ENCODE measurements around the gene ZDHHC7. TPM values are rescaled to one million over a fixed set of nuclear protein-coding genes. Genes with fewer than 3 reads are reported as not detected.

Gene ZDHHC7
- total RNA-seq: 24.4 and 26.9 TPM in 2 replicates

- ChIA-PET POLR2A (interaction anchor here (0.6 to 6.1 kb wide), 6 partner anchors 12 to 103 kb away, joined by 3 to 51 read pairs (median 4); partner anchors contain the start of gene KIAA0513), CTCF (interaction anchor here (0.6 to 1.2 kb wide), 4 partner anchors 16 to 824 kb away, joined by 3 read pairs; partner anchors contain the start of gene TAF1C)
- H3K27ac Mint-ChIP-seq: peak within 1 kb of the TSS; percentile 98
- DNase-seq (peak; percentile 80), ATAC-seq (ENCODE audit: low read depth) (peak; percentile 89)
- peaks cover 11% of the 10 kb centered on the region for H3K27me3 Mint-ChIP-seq
- H3K36me3 Mint-ChIP-seq (ENCODE audit: low read depth): peaks cover 14% of the 10 kb centered on the region
- intact Hi-C loops (cut with micrococcal nuclease): loop anchor here (1.0 to 5.0 kb wide), 2 partner anchors 16 to 76 kb away; partner anchors contain the start of gene KIAA0513
- H3K4me1 Mint-ChIP-seq: peaks cover 38% of the 10 kb centered on the region
- no peaks in the 10 kb centered on the region for H3K9me3 Mint-ChIP-seq
- TF ChIP-seq CTCF (IDR thresholded peaks at IDR 0.05): no peak
- H3K4me3 Mint-ChIP-seq: peak within 1 kb of the TSS; percentile 97
Measured at GRCh38 chr16:85010931-85011845, at the start of gene ZDHHC7. ZDHHC7 (minus strand) TSS chr16:85011535; CDS start chr16:84990618, 20,917 bp downstream.

- intact Hi-C loops (cut with micrococcal nuclease): no loop called here
- Mint-ChIP-seq H3K4me1 (peaks cover 42% of the 10 kb centered on the region), H3K27me3 (peaks cover 7% of the 10 kb centered on the region), H3K36me3 (ENCODE audit: low read depth) (no peaks in the 10 kb centered on the region), H3K27ac (no peak overlapping the region), H3K4me3 (no peak overlapping the region), H3K9me3 (no peaks in the 10 kb centered on the region)
- DNase-seq: no peak
- ATAC-seq (ENCODE audit: low read depth): no peak
- ChIA-PET POLR2A (no interaction called here), CTCF (no interaction called here)
- TF ChIP-seq CTCF (IDR thresholded peaks at IDR 0.05): no peak
Measured at GRCh38 chr16:85058909-85059308, 47.6 kb upstream of the ZDHHC7 start.

- CTCF ChIA-PET: no interaction called here
- Mint-ChIP-seq H3K27ac (no peak overlapping the region), H3K4me3 (no peak overlapping the region), H3K4me1 (peaks cover 42% of the 10 kb centered on the region), H3K27me3 (peaks cover 9% of the 10 kb centered on the region), H3K36me3 (ENCODE audit: low read depth) (no peaks in the 10 kb centered on the region), H3K9me3 (no peaks in the 10 kb centered on the region)
- POLR2A ChIA-PET: no interaction called here
- intact Hi-C loops (cut with micrococcal nuclease): loop anchor here (2.0 kb wide), 1 partner anchor 25 kb away; no protein-coding TSS in a partner anchor
- DNase-seq (no peak), ATAC-seq (ENCODE audit: low read depth) (peak; percentile 35)
- TF ChIP-seq CTCF (IDR thresholded peaks at IDR 0.05): no peak
Measured at GRCh38 chr16:85057948-85058347, 46.6 kb upstream of the ZDHHC7 start.

- TF ChIP-seq CTCF (IDR thresholded peaks at IDR 0.05): no peak
- H3K9me3 Mint-ChIP-seq: no peaks in the 10 kb centered on the region
- ATAC-seq (ENCODE audit: low read depth): no peak
- no peaks in the 10 kb centered on the region for H3K36me3 Mint-ChIP-seq (ENCODE audit: low read depth)
- no peak for DNase-seq
- CTCF ChIA-PET: no interaction called here
- H3K27ac Mint-ChIP-seq: no peak overlapping the region
- H3K4me3 Mint-ChIP-seq: no peak overlapping the region
- peaks cover 42% of the 10 kb centered on the region for H3K4me1 Mint-ChIP-seq
- peaks cover 9% of the 10 kb centered on the region for H3K27me3 Mint-ChIP-seq
- POLR2A ChIA-PET: interaction anchor here (0.6 to 2.2 kb wide), 2 partner anchors 11 to 30 kb away, joined by 3 to 5 read pairs; partner anchors contain the start of gene KIAA0513
- intact Hi-C loops (cut with micrococcal nuclease): loop anchor here (2.0 kb wide), 1 partner anchor 25 kb away; no protein-coding TSS in a partner anchor
Measured at GRCh38 chr16:85057212-85057889, 46.0 kb upstream of the ZDHHC7 start.

Data from activated B cell treated with CpG ODN at 0.5 μM for 24 hours (primary cell).